NB4 (cell line): ENCODE measurements around the gene ADAMTS3.
A peak's percentile ranks its signal among the peaks of the same experiment; 100 is the strongest.

Experiments
- CTCF ChIP-seq: IDR thresholded peaks from one replicate; pipeline ENCODE4 v1.5.1; 2012; ENCODE audit warnings: low read depth, low read length
- MYC ChIP-seq: IDR thresholded peaks from 2 replicates; pipeline ENCODE4 v1.6.1; 2011; ENCODE audit warnings: low read depth, low read length
- POLR2A ChIP-seq: IDR thresholded peaks from 2 replicates; pipeline ENCODE4 v1.6.1; 2011; ENCODE audit warnings: mild to moderate bottlenecking; ENCODE audit not compliant: insufficient read length; ENCODE audit errors: extremely low read depth

DNA sequence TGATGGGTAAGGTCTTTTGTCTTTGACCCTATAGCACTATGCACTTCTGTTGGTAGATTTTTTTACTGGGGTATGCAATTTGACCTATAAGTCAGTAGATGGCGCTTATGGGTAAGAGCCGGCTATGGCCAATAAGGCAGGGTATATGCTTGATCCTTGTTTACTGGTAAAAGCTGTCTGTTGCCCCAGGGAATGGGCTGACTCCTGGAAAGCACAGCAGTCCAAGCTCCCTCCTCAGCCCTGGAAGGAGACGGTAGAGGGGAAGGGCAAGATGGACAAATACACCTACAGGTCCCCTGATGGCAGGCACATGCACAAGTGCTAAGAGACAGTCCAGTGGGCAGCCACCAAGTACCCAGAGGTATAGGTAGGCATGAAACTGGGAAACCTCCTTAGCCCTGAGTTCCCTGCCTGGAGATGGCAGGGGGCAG lies 63.7 kb downstream of the ADAMTS3 start:
- peak; percentile 64 for TF ChIP-seq CTCF
- TF ChIP-seq POLR2A: no peak
- no peak for TF ChIP-seq MYC
